A204.1 (cell line): ENCODE data around the gene FBXO39.
"Not testable (repeated sequence)": the region's sequence is repeated elsewhere in the genome, so short reads cannot be mapped to it uniquely, and the experiment has no call there.

Experiments used
- FAIRE-seq: peaks from 2 replicates; lab custom pipeline; 2012; peaks lifted over from hg19 to GRCh38; lab: Jason Lieb, UNC

The FBXO39 gene

DNA sequence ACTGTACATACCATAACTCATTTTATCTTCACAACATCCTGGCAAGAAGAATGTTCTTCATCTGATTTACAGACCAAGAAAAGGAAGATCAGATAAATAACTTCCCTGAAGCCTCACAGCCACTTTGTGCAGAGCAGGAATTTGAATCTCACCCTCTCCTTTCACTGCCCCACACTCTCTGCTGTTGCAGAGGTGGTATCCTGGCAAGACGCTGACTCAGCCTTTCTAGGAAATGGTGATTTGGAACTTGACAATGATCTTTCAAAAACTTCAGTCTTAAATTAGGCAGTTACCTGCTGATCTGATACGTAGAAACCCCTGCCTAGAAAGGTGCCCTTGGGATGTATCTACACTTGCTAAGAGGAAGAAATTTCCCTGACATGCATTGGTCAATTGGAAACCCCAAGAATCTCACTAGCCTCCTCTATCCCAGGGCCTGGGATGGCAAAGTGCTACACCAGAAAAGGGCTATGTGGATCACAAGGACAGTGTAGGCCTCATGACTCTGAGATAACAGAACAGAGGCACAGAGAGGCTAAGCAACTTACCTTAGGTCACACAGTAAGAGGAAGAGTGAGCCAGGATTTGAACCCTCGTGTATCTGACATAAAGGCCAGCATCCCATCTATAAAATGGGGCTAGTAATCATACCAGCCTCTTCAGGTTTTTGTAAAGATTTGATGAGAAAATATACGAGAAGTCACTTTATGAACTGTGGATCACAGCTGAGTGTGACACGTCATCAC is 17.9 kb downstream of the FBXO39 start:
- FAIRE-seq = no peak

DNA sequence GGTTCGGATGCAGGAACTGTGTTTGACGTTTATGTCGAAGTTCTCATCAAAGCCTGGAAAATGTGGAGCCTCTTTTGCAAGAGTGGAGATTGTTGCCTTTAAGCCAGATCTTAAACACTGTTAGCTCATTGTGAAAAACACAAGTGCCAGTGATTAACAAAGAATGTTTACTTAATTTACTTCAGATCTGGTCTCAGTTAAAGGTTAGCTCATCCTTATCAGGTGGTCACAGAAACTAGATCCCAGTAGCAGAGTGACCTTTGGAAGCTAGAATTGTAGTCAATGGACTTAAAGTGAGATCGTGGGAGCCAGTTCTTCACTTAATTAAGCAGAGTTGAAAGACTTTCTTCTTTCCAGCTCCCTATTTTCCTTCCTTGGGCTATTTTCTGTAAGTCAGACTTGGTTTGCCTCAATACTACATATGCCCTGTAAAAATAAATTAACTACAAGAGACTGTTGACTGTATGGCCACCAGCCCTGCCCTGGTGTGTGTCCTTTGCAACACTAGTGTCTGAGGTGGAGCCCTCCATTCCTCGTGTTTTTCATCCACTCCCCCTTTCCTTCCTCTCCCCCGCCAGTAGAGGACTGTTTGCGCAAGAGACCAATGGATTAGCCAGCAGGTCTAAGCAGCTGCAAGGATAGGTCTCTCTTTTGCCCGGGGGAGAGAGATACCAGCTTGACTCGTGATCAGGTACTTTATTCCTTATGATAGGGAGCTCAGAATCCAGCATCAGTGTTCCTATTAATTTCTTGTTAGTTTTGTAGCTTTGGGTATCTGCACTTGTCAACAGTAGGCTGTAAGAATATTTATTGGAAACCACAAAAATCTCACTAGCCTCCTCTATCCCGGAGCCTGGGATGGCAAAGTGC is 20.2 kb downstream of the FBXO39 start:
- FAIRE-seq = no peak

DNA sequence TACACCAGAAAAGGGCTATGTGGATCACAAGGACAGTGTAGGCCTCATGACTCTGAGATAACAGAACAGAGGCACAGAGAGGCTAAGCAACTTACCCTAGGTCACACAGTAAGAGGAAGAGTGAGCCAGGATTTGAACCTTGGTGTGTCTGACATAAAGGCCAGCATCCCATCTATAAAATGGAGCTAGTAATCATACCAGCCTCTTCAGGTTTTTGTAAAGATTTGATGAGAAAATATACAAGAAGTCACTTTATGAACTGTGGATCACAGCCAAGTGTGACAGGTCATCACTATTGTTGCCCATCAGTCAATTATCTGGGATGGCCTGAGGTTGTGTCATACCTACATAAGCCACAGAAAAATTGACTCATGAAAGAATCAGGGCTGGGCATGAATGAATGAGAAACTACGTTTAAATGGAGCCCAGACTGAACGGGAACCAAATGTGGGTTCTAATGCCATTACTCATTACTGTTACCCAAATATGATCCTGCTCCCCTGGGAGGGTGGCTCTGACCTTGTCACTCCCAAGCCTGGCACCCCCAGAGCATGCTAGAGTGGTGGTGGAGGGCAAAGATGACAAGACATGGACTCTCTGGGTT is 21.0 kb downstream of the FBXO39 start:
- no peak for FAIRE-seq

DNA sequence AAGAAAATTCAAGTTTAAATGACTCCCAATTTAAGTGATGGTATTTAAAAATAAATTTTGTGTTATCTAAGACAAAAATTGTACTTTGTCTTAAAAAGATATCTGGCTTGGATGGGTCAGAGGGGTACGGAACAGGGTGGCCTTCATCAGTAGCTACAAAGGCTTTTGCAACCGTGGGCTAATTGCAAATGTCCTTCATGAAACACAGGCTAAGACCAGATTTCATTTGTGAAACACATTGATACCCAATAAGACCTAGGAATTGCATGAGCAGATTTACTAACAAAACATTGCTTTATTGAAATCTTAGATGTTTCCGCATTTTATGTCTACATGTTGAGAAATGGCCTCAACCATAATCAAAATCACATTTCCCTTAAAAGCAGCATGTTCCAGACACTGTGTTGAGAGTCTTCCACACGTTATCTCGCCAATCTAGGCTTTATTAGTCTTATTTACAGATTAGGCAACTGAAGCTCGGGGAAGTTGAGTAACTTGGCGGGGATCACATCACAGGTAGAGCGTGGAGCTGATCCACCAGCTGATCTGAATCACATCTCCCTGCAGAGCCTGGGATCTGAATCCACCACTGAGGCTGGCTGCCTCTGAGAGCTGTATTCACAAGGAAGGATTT is 21.8 kb downstream of the FBXO39 start:
- no peak for FAIRE-seq

DNA sequence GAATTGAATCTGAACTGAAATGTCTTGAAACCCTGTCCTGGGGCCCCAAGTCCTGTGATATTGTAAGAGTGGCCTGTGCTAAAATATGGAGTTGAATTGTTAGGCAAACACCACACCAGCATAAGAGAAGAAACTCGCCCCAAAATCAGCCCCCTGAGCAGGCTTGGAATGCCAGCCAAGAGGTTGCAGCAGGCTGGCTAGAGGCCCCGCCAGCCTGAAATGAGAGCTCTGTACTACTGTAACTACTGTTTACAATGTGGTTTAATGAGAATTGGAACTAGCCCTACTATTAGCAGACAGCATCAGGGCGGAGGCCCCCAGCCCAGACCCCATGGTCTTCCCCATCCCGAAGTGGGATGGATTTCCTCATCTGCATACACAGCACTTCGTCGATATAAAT is 23.7 kb downstream of the FBXO39 start:
- no peak for FAIRE-seq

DNA sequence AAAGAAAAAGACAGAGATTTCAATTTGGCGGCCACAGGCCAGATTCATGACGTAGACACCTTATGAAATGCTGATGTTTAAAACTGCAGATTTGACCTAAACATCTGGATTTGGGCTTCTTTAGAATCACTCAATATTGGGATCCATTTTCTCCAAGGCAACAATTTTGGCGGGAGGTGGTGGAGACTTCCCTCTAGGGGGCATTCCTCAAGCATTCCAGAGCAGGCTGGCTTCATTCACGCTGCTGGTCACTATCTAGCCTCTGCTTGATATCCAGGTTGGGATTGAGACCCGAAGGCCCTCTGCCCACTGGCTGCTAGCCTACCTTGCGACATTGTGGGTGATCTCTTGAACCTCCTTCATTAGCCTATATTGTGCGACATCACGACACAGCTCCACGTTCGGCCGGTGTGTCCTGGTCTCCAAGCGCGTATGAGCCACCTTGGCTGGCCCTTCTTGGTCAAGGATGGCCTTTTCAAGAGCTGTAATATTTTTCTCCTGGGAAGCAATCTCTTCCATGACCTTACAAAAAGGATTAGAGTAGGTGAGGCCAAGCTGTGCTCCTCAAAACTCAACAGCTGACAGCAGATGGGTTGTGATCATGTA is 24.5 kb downstream of the FBXO39 start:
- no peak for FAIRE-seq

DNA sequence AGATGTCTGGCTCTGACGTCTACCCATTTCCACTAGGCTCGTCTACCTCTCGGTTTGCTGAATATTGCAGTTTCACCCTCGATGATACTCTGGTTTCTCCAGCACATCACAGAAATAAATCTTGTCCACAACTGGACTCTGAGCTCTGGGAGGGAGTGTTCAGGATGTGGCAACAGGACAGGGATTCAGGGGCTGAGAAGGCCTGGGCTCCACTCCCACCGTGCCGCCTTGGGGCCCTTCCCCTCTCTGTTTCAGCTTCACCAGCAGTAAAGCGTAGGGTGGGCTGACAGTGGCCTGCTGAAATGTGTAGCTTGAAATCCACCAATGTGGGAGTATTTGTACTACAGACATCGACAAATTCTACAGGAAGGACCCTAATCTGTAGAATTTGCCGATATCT is 35.5 kb downstream of the FBXO39 start:
- no peak for FAIRE-seq

DNA sequence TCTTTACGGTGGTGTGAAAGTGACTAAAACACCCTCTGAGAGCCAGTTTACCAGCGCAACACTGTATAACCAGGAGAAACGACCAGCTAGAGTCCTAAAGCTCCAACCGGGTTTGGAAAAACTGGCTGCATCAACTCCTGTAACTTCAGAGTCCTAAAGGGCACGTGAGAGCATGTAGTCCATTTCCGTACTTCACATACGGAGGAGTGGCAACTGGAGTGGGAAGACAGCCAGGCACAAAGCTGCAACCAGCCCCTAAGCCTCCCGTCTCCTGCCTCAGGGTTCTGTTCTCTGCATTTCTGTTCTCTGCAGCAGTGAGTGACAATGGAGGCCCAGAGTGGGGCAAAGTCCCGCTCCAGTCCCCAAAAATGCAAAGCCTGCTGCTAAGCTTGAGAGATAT is 36.3 kb downstream of the FBXO39 start:
- FAIRE-seq = no peak

DNA sequence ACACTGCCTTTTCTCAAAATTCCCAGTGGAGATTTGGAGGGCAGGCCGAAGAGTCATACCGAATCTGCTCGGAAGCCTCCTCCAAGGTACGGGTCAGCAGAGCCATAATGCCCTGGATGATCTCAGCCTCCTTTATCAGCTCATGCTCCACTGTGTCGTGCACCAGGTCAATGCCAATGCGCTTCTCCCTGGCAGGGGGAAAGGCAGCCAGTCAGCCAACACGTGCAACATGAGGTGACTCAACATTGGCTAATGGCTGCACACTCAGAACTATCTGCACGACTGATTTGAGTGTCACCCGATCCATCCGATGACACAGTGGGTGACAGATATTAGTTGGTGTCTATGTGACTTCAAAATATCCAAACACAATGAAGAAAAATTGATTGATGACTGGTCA is 39.8 kb downstream of the FBXO39 start:
- FAIRE-seq = no peak

DNA sequence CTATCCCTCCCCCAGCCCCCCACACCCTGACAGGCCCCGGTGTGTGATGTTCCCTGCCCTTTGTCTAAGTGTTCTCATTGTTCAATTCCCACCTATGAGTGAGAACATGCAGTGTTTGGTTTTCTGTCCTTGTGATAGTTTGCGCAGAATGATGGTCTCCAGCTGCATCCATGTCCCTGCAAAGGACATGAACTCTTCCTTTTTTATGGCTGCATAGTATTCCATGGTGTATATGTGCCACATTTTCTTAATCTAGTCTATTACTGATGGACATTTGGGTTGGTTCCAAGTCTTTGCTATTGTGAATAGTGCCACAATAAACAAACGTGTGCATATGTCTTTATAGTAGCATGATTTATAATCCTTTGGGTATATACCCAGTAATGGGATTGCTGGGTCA is 40.4 kb downstream of the FBXO39 start:
- FAIRE-seq = not testable (repeated sequence)

DNA sequence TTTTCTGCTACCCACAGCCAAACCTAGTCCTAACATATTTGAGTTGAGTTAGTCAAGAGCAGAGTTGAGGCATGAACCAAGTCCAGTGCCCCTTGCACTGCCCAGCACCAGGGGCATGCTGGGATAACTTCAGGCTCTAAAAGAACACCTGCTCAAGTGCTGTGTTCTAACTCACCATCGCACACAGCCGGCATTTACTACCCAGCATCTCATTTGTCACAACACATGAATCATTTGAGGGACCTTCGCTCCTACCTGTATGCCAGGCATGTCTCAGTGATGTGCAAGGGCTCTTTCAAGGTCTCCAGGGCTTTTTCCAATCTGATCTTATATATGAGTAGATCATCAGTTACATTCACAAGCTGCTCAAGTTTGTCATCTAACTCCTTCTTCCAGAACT is 42.9 kb downstream of the FBXO39 start:
- no peak for FAIRE-seq

DNA sequence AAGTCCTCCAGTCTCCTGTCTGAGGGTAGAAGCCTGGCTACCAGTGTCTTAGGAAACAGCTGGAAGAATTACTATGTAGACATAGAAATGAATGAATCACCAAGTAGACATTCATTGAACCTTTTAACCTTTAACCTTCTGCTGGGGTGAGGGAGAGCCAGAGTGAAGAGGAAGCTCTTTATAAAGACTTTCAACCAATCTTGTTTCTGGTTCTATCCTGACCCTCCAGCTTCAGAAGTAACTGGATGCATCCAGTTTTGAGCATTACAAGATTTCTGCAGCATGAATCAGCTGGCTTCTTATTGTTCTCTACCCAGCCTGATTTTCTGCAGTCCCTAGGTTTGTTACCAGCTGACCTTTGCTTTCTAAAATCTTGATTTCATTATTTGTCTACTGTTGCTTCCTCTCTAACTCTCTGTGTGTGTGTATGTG is 47.0 kb downstream of the FBXO39 start:
- FAIRE-seq = no peak

DNA sequence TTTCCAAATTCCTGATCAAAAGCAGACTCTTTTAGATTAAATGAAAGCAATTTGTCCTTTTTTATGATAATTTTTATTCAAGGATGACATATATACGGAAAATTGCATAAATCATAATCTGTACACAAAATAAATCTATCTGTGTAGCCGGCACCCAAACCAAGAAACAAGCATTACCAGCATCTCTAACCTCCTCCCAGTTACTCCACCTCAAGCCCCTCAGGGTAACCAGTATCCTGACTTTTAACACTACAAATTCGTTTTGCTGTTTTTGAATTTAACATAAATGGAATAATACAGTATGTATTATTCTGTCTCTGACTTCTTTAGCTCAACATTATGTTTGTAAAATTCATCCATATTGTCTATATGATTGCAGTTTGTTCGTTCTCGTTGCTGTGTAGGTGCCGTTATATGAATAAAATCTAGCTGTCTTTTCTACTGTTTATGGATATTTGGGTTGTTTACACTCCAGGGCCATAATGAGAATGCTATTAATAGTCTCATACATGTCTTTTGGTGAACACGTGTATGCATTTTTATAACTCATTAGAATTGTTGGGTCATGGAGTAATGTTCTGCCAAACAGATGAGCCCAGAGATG is 54.5 kb downstream of the FBXO39 start:
- FAIRE-seq = no peak

DNA sequence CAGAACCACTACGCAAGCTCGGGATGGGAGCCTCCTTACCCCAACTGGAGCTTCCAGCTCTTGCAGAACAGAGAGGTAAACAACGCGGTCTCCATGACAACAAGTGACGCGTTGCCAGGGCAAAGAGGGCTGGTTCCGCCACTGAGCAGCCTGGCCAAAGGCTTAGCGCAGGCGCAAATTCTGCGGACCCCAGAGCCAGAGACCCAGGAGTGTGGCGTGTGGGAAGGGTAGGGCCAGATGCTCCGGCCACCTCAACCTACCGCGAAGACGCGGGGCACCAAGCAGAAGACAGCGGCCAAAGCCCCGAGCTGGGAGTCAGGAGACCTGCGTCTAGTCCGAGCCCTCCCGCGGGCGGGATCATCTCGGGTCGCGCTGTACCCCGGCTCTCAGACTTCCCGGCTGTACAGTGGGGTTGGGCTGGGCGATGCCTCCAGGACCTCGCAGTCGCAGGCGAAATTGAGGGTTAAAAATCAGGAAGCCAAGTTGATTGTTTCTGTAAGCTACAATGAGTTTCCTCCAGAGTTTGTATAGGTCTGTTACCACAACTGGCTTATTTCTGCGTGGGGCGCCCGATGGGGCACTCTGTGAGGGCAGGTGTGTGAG is 55.7 kb downstream of the FBXO39 start, which contains the start of gene TEKT1:
TSS of gene TEKT1 (minus strand) at position 69 of the 603 bp plus-strand sequence. CDS start 1,353 bp downstream, outside the sequence.
- FAIRE-seq = no peak
